Duodenal mucosa (tissue), 2 donors: Measurements from ENCODE around the gene TIMM22.

Experiments
- H3K27ac ChIP-seq: one replicate; pipeline ENCODE4 v1.7.0; 2013; ENCODE audit warnings: low read depth, low read length
- H3K27me3 ChIP-seq, 2 donors: one replicate each; pipeline ENCODE4 v1.7.0; 2013; ENCODE audit warnings: low read length in 2 of 2, control low read depth in 1 of 2; ENCODE audit not compliant: insufficient read depth in 2 of 2, control insufficient read depth in 1 of 2
- H3K36me3 ChIP-seq, 2 donors: one replicate each; pipeline ENCODE4 v1.7.0; 2013; ENCODE audit warnings: low read length in 2 of 2, control low read depth in 1 of 2; ENCODE audit not compliant: insufficient read depth in 2 of 2, control insufficient read depth in 1 of 2
- H3K4me1 ChIP-seq, 2 donors: one replicate each; pipeline ENCODE4 v1.7.0; 2013; ENCODE audit warnings: low read length in 2 of 2, control low read depth in 1 of 2; ENCODE audit not compliant: insufficient read depth in 2 of 2, control insufficient read depth in 1 of 2
- H3K4me3 ChIP-seq, 2 donors: one replicate each; pipeline ENCODE4 v1.7.0; 2013; ENCODE audit warnings: low read length in 2 of 2, low read depth in 1 of 2
- H3K9ac ChIP-seq, 2 donors: one replicate each; pipeline ENCODE4 v1.7.0; 2013; ENCODE audit warnings: low read length in 2 of 2, low read depth in 1 of 2
- H3K9me3 ChIP-seq, 2 donors: one replicate each; pipeline ENCODE4 v1.7.0; 2013; ENCODE audit warnings: low read length in 2 of 2, control low read depth in 1 of 2; ENCODE audit not compliant: control insufficient read depth in 1 of 2

Gene TIMM22

GRCh38 chr17:1001640-1002411 lies 4.9 kb downstream of the TIMM22 start:
- Histone ChIP-seq H3K4me3 (no peak overlapping the region), H3K9me3 (no peaks in the 10 kb centered on the region), H3K9ac (no peak overlapping the region), H3K27me3 (no peaks in the 10 kb centered on the region), H3K4me1 (peaks cover 21 to 51% of the 10 kb centered on the region in 2 donors), H3K36me3 (peaks cover 36 to 68% of the 10 kb centered on the region in 2 donors), H3K27ac (peak overlapping the region; percentile 28)

- peaks cover 21 to 48% of the 10 kb centered on the region in 2 donors for H3K4me1 ChIP-seq
- H3K4me3 ChIP-seq, result no peak overlapping the region
- H3K27ac ChIP-seq, result no peak overlapping the region
- no peaks in the 10 kb centered on the region for H3K27me3 ChIP-seq
- H3K9me3 ChIP-seq, result no peaks in the 10 kb centered on the region
- H3K9ac ChIP-seq, result no peak overlapping the region
- peaks cover 41 to 73% of the 10 kb centered on the region in 2 donors for H3K36me3 ChIP-seq
Measured at GRCh38 chr17:1002412-1002753, 5.5 kb downstream of the TIMM22 start.

- H3K36me3 ChIP-seq, result peaks cover 46 to 79% of the 10 kb centered on the region in 2 donors
- peaks cover 18 to 42% of the 10 kb centered on the region in 2 donors for H3K4me1 ChIP-seq
- no peaks in the 10 kb centered on the region for H3K27me3 ChIP-seq
- no peaks in the 10 kb centered on the region for H3K9me3 ChIP-seq
- H3K27ac ChIP-seq, result no peak overlapping the region
- H3K4me3 ChIP-seq, result no peak overlapping the region
- H3K9ac ChIP-seq, result no peak overlapping the region
Measured at GRCh38 chr17:1002771-1003555, 6.0 kb downstream of the TIMM22 start.

GRCh38 chr17:1003633-1003971 lies 6.7 kb downstream of the TIMM22 start:
- H3K4me3 ChIP-seq, result no peak overlapping the region
- no peak overlapping the region for H3K27ac ChIP-seq
- peaks cover 11 to 35% of the 10 kb centered on the region in 2 donors for H3K4me1 ChIP-seq
- no peaks in the 10 kb centered on the region for H3K9me3 ChIP-seq
- H3K9ac ChIP-seq, result no peak overlapping the region
- peaks cover 50 to 85% of the 10 kb centered on the region in 2 donors for H3K36me3 ChIP-seq
- H3K27me3 ChIP-seq, result no peaks in the 10 kb centered on the region

- Histone ChIP-seq H3K9me3 (no peaks in the 10 kb centered on the region), H3K27me3 (no peaks in the 10 kb centered on the region), H3K4me1 (peaks cover 7 to 34% of the 10 kb centered on the region in 2 donors), H3K27ac (no peak overlapping the region), H3K4me3 (no peak overlapping the region), H3K36me3 (peaks cover 50 to 89% of the 10 kb centered on the region in 2 donors), H3K9ac (no peak overlapping the region)
Measured at GRCh38 chr17:1003972-1004768, 7.2 kb downstream of the TIMM22 start.

- H3K9me3 ChIP-seq, result no peaks in the 10 kb centered on the region
- no peak overlapping the region for H3K9ac ChIP-seq
- H3K4me3 ChIP-seq, result no peak overlapping the region
- no peak overlapping the region for H3K27ac ChIP-seq
- peaks cover 48 to 89% of the 10 kb centered on the region in 2 donors for H3K36me3 ChIP-seq
- no peaks in the 10 kb centered on the region for H3K27me3 ChIP-seq
- peaks cover 7 to 34% of the 10 kb centered on the region in 2 donors for H3K4me1 ChIP-seq
Measured at GRCh38 chr17:1004769-1005295, 7.9 kb downstream of the TIMM22 start.

- H3K9ac ChIP-seq, result no peak overlapping the region
- no peak overlapping the region for H3K4me3 ChIP-seq
Measured at GRCh38 chr17:1005361-1005946, 8.5 kb downstream of the TIMM22 start.

GRCh38 chr17:1006054-1006453 lies 9.1 kb downstream of the TIMM22 start:
- H3K4me3 ChIP-seq, result no peak overlapping the region
- peaks cover 7 to 28% of the 10 kb centered on the region in 2 donors for H3K4me1 ChIP-seq
- H3K27ac ChIP-seq, result peak overlapping the region; percentile 20
- H3K9ac ChIP-seq, result no peak overlapping the region
- H3K36me3 ChIP-seq, result peaks cover 59 to 92% of the 10 kb centered on the region in 2 donors
- no peaks in the 10 kb centered on the region for H3K27me3 ChIP-seq
- no peaks in the 10 kb centered on the region for H3K9me3 ChIP-seq

More at GRCh38 chr17:1005361-1005946, 8.5 kb downstream of the TIMM22 start:
- peaks cover 54 to 92% of the 10 kb centered on the region in 2 donors for H3K36me3 ChIP-seq
- H3K9me3 ChIP-seq, result no peaks in the 10 kb centered on the region
- no peaks in the 10 kb centered on the region for H3K27me3 ChIP-seq
- no peak overlapping the region for H3K27ac ChIP-seq
- peaks cover 7 to 33% of the 10 kb centered on the region in 2 donors for H3K4me1 ChIP-seq

- Histone ChIP-seq H3K4me1 (peaks cover 2 to 15% of the 10 kb centered on the region in 2 donors), H3K27me3 (no peaks in the 10 kb centered on the region), H3K9ac (no peak overlapping the region), H3K36me3 (peaks cover 51 to 91% of the 10 kb centered on the region in 2 donors), H3K9me3 (no peaks in the 10 kb centered on the region), H3K27ac (no peak overlapping the region), H3K4me3 (no peak overlapping the region)
Measured at GRCh38 chr17:1007310-1008007, 10.5 kb downstream of the TIMM22 start.
